Stomach (tissue), 4 donors: ENCODE data around the gene PPARGC1A.

ENCODE experiments used
- EP300 ChIP-seq: sonication (generic); formaldehyde crosslinking; IDR thresholded peaks from one replicate; pipeline ENCODE4 v1.6.1; 2017; ENCODE audit warnings: antibody characterized with exemption
- POLR2A ChIP-seq, 4 donors: fragments of 450-650 bp; IDR thresholded peaks; one replicate each; pipeline ENCODE4 v1.6.1; 2016; ENCODE audit warnings: antibody characterized with exemption in 4 of 4, control low read depth in 2 of 4, mild to moderate bottlenecking in 1 of 4, moderate library complexity in 1 of 4

DNA sequence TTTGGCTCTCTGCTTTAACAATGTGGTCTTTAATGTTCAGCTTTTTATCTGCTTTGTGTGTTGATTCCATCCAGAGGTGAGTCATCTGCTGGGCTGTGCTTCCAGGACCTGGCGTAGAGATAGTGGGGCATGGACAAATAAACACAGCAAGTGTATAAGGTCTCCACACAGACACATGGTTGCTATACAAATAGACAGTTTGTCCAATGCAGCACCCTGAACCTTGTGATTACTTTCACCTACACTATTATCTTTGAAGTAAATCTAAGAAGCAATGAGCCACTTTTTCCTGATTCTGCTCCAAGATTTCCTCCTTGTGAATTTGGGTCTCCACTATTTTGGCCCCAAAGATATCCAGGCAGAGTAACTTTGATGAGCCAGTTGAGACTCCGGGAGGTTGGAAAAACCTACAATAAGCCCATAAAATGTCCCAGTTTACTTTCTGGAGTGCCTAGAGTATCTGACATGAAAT, 12.1 kb downstream of the PPARGC1A start:
- TF ChIP-seq POLR2A (IDR thresholded peaks at IDR 0.05) (no peak), EP300 (no peak)
